HG03064 (cell line): ENCODE data around the gene ARSI.
"Not testable (repeated sequence)": the region's sequence is repeated elsewhere in the genome, so short reads cannot be mapped to it uniquely, and the experiment has no call there.

Source experiments
- ATAC-seq: cut with Tn5 transposase; IDR thresholded peaks from one replicate; pipeline ENCODE4 v1.9.1; 2021; ENCODE audit warnings: low read depth; ENCODE audit not compliant: unreplicated experiment

ARSI gene

GRCh38 chr5:150251504-150251903 lies 51.2 kb downstream of the ARSI start:
- no peak for ATAC-seq

- ATAC-seq, result no peak
These were observed 53.0 kb downstream of the ARSI start for GRCh38 chr5:150249744-150250143.

- no peak for ATAC-seq
These were observed 53.8 kb downstream of the ARSI start for GRCh38 chr5:150248946-150249345.

- ATAC-seq, result not testable (repeated sequence)
These were observed 54.2 kb downstream of the ARSI start for GRCh38 chr5:150248493-150248892.

GRCh38 chr5:150247726-150248125 lies 55.0 kb downstream of the ARSI start:
- ATAC-seq, result no peak

GRCh38 chr5:150246835-150247234 lies 55.9 kb downstream of the ARSI start:
- ATAC-seq, result no peak

- ATAC-seq, result no peak
These were observed 56.3 kb downstream of the ARSI start for GRCh38 chr5:150246429-150246828.
